Measurements from ENCODE around the gene TALDO1.

DNA sequence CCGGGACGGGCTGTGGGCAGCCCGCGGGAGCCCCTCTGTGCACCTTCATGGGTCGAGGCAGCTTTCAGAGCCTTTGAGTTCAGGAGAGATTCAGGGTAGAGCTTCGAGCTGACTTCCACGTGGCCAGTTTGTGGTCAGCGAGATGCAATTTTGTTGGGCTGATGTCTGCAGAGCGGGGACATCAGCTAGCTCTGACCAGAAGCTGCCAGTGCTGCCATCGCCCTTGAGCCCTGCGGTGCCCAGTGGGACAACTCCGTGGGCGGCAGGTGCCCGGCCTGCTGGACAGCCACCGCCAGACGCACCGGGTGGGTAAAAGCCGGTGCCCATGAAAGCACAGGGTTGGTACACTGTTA is 719 bp downstream of the TALDO1 start:
- TF ChIP-seq, protein P1, sequence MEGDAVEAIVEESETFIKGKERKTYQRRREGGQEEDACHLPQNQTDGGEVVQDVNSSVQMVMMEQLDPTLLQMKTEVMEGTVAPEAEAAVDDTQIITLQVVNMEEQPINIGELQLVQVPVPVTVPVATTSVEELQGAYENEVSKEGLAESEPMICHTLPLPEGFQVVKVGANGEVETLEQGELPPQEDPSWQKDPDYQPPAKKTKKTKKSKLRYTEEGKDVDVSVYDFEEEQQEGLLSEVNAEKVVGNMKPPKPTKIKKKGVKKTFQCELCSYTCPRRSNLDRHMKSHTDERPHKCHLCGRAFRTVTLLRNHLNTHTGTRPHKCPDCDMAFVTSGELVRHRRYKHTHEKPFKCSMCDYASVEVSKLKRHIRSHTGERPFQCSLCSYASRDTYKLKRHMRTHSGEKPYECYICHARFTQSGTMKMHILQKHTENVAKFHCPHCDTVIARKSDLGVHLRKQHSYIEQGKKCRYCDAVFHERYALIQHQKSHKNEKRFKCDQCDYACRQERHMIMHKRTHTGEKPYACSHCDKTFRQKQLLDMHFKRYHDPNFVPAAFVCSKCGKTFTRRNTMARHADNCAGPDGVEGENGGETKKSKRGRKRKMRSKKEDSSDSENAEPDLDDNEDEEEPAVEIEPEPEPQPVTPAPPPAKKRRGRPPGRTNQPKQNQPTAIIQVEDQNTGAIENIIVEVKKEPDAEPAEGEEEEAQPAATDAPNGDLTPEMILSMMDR (IDR thresholded peaks at IDR 0.05), result no peak
- no peak for TF ChIP-seq POLR2A (IDR thresholded peaks at IDR 0.05)
